CD4-positive, alpha-beta T cell treated with Interleukin-4 for 4 hours (primary cell): Measurements from ENCODE around the gene SMYD3.

Experiments
- DNase-seq: peaks from one replicate; pipeline ENCODE4 v3.0.0-alpha.2; 2020

The SMYD3 gene

GRCh38 chr1:246200738-246201137 lies 306.3 kb downstream of the SMYD3 start:
- no peak for DNase-seq

DNA sequence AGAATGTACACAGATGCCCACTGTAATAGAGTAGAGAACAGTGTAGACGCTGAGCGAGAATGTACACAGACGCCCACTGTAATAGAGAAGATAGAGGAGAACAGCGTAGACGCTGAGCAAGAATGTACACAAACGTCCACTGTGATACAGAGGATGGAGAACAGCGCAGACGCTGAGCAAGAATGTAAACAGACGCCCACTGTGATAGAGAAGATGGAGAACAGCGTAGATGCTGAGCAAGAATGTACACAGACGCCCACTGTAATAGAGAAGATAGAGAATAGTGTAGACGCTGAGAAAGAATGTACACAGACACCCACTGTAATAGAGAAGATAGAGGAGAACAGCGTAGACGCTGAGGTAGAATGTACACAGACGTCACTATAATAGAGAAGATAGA lies 306.9 kb downstream of the SMYD3 start:
- DNase-seq: no peak

GRCh38 chr1:246199086-246199645 lies 307.9 kb downstream of the SMYD3 start:
- DNase-seq: no peak

DNA sequence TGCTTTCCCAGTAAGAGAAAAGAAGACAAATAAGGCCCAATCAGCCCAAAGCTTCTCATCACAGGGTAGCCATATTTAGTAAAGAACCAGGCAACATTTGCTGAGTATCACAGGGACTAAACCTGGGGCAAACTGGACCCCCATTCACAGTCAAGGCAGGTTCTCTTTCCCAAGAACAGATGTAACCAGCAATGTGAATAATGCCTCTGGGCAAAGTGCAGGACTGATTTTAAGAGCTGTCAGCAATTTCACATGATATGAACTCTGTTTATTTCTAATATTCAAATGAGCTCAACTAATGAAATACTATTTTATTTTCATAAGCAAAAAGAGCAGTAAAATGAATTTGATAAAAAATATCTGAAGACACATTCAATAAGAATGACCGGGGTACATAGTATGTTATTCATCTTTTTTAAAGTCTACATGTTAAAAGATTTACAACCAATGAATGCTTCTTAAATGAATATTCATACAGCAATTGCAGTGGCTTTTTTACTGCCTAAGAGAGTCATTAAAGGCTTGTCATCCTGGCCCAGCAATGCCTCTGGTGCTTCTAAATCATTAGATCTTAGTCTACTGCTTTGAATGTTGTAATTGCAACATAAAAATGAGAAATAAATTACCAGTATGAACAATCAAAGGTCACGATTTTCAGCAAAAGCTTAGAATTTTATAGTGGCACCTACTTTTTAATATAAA lies 308.8 kb downstream of the SMYD3 start:
- no peak for DNase-seq

DNA sequence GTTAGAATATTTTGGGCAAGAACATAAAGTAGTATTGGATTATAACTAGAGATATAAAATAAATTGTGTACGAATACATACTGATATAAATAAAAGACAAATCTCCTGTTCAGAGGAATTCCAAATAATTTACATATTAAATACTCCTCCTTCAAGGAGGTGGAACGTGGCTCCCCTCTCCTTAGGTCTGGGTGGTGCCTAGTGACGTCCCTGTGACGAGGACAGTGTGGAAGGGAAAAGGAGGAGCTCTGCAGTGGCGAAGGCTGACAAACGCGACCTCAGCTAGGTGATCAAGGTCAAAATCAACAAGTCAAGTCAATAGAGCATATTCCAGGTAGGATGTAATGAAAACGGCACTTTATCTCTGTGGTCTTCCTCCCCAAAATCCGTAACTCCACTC lies 310.0 kb downstream of the SMYD3 start:
- no peak for DNase-seq

- DNase-seq: no peak
Observed at GRCh38 chr1:246195296-246195695, 311.8 kb downstream of the SMYD3 start.

DNA sequence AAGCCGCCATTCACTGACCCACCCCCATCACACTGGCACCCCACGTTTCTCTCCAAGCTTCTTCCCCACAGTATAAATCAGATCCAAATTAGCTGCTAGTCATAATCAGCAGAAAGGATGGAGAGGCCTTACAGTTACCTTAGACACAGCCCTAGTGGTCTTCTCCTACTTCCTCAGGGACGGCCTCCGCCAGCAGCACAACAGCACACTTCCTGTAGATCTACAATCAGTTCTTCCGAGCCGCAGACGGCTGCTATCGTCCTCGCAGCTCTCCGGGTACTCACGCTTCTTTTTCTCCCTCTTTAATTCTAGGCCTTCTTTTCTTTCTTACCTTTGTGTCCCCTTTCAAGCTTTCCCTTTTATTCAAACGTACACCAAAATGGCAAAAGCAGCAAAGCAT lies 313.5 kb downstream of the SMYD3 start:
- DNase-seq: no peak

GRCh38 chr1:246189126-246189525 lies 318.0 kb downstream of the SMYD3 start:
- no peak for DNase-seq

GRCh38 chr1:246187834-246188372 lies 319.2 kb downstream of the SMYD3 start:
- no peak for DNase-seq

DNA sequence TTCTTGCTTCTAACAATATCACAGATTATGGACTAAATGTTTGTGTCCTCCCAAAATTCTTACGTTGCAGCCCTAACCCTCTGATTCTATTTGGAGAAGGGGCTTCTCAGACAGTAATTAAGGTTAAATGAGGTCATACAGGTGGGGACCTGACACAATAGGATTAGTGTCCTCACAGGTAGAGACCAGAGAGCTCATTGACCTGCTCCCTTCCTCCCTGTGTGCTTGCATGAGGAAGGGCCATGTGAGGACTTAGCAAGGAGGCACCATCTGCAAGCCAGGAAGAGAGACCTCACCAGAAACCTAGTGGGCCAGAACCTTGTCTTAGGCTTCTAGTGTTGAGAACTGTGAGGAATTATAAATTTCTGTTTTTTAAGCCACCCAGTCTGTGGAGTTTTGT lies 322.6 kb downstream of the SMYD3 start:
- no peak for DNase-seq

DNA sequence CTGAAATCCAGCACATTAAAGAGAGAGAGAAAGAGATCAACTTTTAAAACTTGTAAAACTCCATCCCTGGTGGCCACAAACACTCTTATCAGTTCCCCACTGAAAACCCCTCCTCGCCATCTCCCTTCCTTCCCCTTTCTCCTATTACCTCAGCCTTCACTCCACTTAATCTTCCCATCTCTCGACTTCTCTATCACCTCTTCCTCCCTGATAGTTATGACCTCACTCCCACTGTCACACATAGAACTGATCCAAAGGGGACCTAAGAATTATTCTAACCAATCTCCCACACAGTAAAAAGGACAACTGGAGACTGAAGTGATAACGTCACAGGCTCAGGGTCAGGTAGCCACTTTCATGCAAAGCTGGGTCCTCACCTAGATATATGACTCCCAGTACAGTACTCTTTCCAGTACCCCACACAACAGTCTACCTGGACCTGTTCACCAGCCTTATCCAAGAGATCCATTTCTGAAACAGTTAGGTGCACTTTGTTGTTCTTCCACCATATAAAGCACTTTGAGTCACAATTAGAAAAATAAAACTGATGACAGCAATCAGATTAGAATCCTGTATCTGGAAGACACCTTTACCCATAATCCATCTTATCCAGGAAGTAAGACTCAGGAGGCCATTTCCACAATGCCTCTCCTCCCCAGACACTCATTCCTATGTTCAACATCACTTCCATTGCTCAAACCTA lies 324.8 kb downstream of the SMYD3 start:
- no peak for DNase-seq

- no peak for DNase-seq
Observed at GRCh38 chr1:246181241-246181640, 325.8 kb downstream of the SMYD3 start.

- DNase-seq: no peak
Observed at GRCh38 chr1:246179401-246179800, 327.7 kb downstream of the SMYD3 start.

GRCh38 chr1:246178717-246179311 lies 328.3 kb downstream of the SMYD3 start:
- DNase-seq: no peak

- DNase-seq: no peak
Observed at GRCh38 chr1:246176126-246177024, 330.7 kb downstream of the SMYD3 start.

GRCh38 chr1:246170574-246171261 lies 336.4 kb downstream of the SMYD3 start:
- no peak for DNase-seq

- no peak for DNase-seq
Observed at GRCh38 chr1:246169486-246169885, 337.6 kb downstream of the SMYD3 start.

DNA sequence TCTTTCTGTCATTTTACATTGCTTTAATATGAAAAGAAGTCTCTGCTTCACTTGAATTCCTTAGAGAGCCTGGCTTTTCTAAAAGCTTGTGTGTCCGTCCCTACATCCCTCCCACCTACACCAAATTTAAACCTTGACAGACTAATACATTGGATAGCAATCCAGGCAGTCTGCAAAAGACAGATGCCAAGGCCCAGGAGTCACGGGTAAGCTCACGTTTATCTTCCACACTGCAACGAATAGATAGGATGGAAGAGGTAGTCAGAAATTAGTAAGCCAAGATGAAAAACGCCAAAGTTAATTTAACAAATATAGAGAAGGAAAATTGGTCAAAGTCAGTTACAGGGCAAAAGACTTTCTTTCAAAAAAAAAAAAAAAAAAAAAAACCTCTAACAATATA lies 338.1 kb downstream of the SMYD3 start:
- DNase-seq: no peak

GRCh38 chr1:246166841-246167240 lies 340.2 kb downstream of the SMYD3 start:
- DNase-seq: no peak

DNA sequence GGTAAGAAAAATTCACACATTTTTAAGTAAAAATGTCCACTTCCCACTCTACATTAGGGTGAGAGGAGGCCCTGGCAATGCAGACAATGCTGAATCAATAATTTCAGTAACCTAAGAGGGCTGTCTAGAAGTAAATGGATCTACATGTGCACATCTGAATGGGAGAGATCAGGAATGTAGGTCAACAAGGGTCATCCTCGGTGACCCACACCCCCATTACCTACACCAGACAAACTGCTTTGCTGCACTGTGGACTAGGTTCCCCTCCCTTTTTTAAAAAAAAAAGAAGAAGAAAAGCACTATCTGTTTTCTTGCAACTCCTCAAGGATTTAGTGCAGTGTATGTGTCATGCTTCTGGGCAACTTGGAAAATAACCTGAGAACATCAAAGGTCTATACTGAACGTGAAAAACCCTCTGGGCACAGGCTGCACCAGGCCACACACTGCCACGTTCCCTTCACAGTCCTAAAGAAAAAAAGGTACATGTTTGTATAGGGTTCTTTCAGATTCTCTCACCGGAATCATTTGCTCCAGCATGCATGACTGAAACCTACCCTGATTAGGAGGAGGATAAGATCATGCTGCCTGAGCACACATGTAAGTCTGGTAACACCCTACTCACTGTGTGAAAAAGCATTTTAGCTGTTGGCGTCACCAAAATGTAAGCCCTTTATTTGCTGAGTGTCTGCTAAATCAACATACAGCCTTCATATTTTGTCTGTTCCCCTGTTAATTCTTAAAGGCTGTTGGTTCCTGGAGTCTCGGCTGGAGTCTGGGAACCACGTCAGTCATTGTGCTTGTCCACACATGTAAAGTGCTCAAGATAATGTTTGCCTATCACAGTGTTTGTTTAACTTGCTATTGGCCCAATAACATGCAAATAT lies 341.0 kb downstream of the SMYD3 start:
- no peak for DNase-seq

- DNase-seq: no peak
Observed at GRCh38 chr1:246164764-246165163, 342.3 kb downstream of the SMYD3 start.
